Muscle layer of colon (tissue), 2 donors: ENCODE results near the gene FAM20B.
"Not testable (repeated sequence)": the region's sequence is repeated elsewhere in the genome, so short reads cannot be mapped to it uniquely, and the experiment has no call there.

ENCODE experiments used
- H3K27ac ChIP-seq: one replicate; pipeline ENCODE4 v1.7.0; 2013; ENCODE audit warnings: low read depth, mild to moderate bottlenecking, low read length, moderate library complexity
- H3K27me3 ChIP-seq, 2 donors: one replicate each; pipeline ENCODE4 v1.7.0; 2013; ENCODE audit warnings: low read length in 2 of 2, mild to moderate bottlenecking in 2 of 2; ENCODE audit not compliant: insufficient read depth in 2 of 2, control insufficient read depth in 1 of 2
- H3K36me3 ChIP-seq: one replicate; pipeline ENCODE4 v1.7.0; 2013; ENCODE audit warnings: mild to moderate bottlenecking, low read length; ENCODE audit not compliant: insufficient read depth
- H3K4me1 ChIP-seq: one replicate; pipeline ENCODE4 v1.7.0; 2013; ENCODE audit warnings: mild to moderate bottlenecking, low read length; ENCODE audit not compliant: insufficient read depth
- H3K4me3 ChIP-seq, 2 donors: one replicate each; pipeline ENCODE4 v1.7.0; 2013; ENCODE audit warnings: low read length in 2 of 2, low read depth in 1 of 2, mild to moderate bottlenecking in 1 of 2, moderate library complexity in 1 of 2
- H3K9ac ChIP-seq: one replicate; pipeline ENCODE4 v1.7.0; 2013; ENCODE audit warnings: low read length
- H3K9me3 ChIP-seq: one replicate; pipeline ENCODE4 v1.7.0; 2013; ENCODE audit warnings: mild to moderate bottlenecking, low read length
- donor health status: abdominal sarcoma.
- donor health status: Adenocarcinoma of cecum.

Gene FAM20B

GRCh38 chr1:179039502-179040174, 13.9 kb downstream of the FAM20B start:
- not testable (repeated sequence) for H3K27me3 ChIP-seq, H3K27ac ChIP-seq, H3K36me3 ChIP-seq, H3K9ac ChIP-seq, H3K9me3 ChIP-seq, H3K4me3 ChIP-seq
- peaks cover 29% of the 10 kb centered on the region for H3K4me1 ChIP-seq

GRCh38 chr1:179040175-179040551, 14.5 kb downstream of the FAM20B start:
- not testable (repeated sequence) for H3K4me3 ChIP-seq, H3K27ac ChIP-seq, H3K9me3 ChIP-seq, H3K27me3 ChIP-seq, H3K9ac ChIP-seq, H3K36me3 ChIP-seq
- H3K4me1 ChIP-seq: peaks cover 24% of the 10 kb centered on the region

GRCh38 chr1:179042087-179042486, 16.4 kb downstream of the FAM20B start:
- Histone ChIP-seq H3K27me3 (no peaks in the 10 kb centered on the region), H3K9me3 (no peaks in the 10 kb centered on the region), H3K9ac (no peak overlapping the region), H3K36me3 (peaks cover 5% of the 10 kb centered on the region), H3K4me3 (no peak overlapping the region), H3K27ac (no peak overlapping the region), H3K4me1 (peaks cover 10% of the 10 kb centered on the region)

- H3K9ac ChIP-seq: no peak overlapping the region
- no peaks in the 10 kb centered on the region for H3K27me3 ChIP-seq
- H3K9me3 ChIP-seq: no peaks in the 10 kb centered on the region
- H3K27ac ChIP-seq: no peak overlapping the region
- H3K36me3 ChIP-seq: peaks cover 5% of the 10 kb centered on the region
- H3K4me1 ChIP-seq: peaks cover 15% of the 10 kb centered on the region
- H3K4me3 ChIP-seq: no peak overlapping the region
Measured at GRCh38 chr1:179042700-179043099, 17.0 kb downstream of the FAM20B start.

- Histone ChIP-seq H3K9ac (no peak overlapping the region), H3K4me3 (no peak overlapping the region), H3K36me3 (peaks cover 5% of the 10 kb centered on the region), H3K27me3 (no peaks in the 10 kb centered on the region), H3K27ac (no peak overlapping the region), H3K4me1 (peaks cover 19% of the 10 kb centered on the region), H3K9me3 (no peaks in the 10 kb centered on the region)
Measured at GRCh38 chr1:179043266-179043665, 17.6 kb downstream of the FAM20B start.

GRCh38 chr1:179043907-179044306, 18.2 kb downstream of the FAM20B start:
- peaks cover 5% of the 10 kb centered on the region for H3K36me3 ChIP-seq
- H3K4me1 ChIP-seq: peaks cover 16% of the 10 kb centered on the region
- no peak overlapping the region for H3K4me3 ChIP-seq
- H3K9me3 ChIP-seq: no peaks in the 10 kb centered on the region
- H3K9ac ChIP-seq: no peak overlapping the region
- no peak overlapping the region for H3K27ac ChIP-seq
- no peaks in the 10 kb centered on the region for H3K27me3 ChIP-seq

GRCh38 chr1:179046808-179047635, 21.3 kb downstream of the FAM20B start:
- H3K4me3 ChIP-seq: no peak overlapping the region
- no peak overlapping the region for H3K9ac ChIP-seq
- peaks cover 5% of the 10 kb centered on the region for H3K36me3 ChIP-seq
- H3K4me1 ChIP-seq: peaks cover 13% of the 10 kb centered on the region
- H3K9me3 ChIP-seq: no peaks in the 10 kb centered on the region
- no peaks in the 10 kb centered on the region for H3K27me3 ChIP-seq
- no peak overlapping the region for H3K27ac ChIP-seq

GRCh38 chr1:179047636-179047997, 21.9 kb downstream of the FAM20B start:
- Histone ChIP-seq H3K27ac (no peak overlapping the region), H3K4me3 (no peak overlapping the region), H3K36me3 (peaks cover 5% of the 10 kb centered on the region), H3K9me3 (no peaks in the 10 kb centered on the region), H3K27me3 (no peaks in the 10 kb centered on the region), H3K9ac (no peak overlapping the region), H3K4me1 (peaks cover 13% of the 10 kb centered on the region)

GRCh38 chr1:179048339-179049124, 22.8 kb downstream of the FAM20B start:
- peaks cover 5% of the 10 kb centered on the region for H3K36me3 ChIP-seq
- peaks cover 13% of the 10 kb centered on the region for H3K4me1 ChIP-seq
- H3K4me3 ChIP-seq: no peak overlapping the region
- no peaks in the 10 kb centered on the region for H3K27me3 ChIP-seq
- H3K27ac ChIP-seq: no peak overlapping the region
- no peaks in the 10 kb centered on the region for H3K9me3 ChIP-seq
- no peak overlapping the region for H3K9ac ChIP-seq

GRCh38 chr1:179052776-179053175, 27.1 kb downstream of the FAM20B start:
- Histone ChIP-seq H3K4me3 (no peak overlapping the region), H3K4me1 (peaks cover 6% of the 10 kb centered on the region), H3K27me3 (no peaks in the 10 kb centered on the region), H3K9me3 (no peaks in the 10 kb centered on the region), H3K27ac (no peak overlapping the region), H3K9ac (no peak overlapping the region), H3K36me3 (peaks cover 15% of the 10 kb centered on the region)

- Histone ChIP-seq H3K36me3 (peaks cover 15% of the 10 kb centered on the region), H3K4me3 (no peak overlapping the region)
Measured at GRCh38 chr1:179053486-179053885, 27.8 kb downstream of the FAM20B start.

More at GRCh38 chr1:179053486-179053885, 27.8 kb downstream of the FAM20B start:
- no peak overlapping the region for H3K27ac ChIP-seq
- no peaks in the 10 kb centered on the region for H3K9me3 ChIP-seq
- no peaks in the 10 kb centered on the region for H3K27me3 ChIP-seq
- peaks cover 2% of the 10 kb centered on the region for H3K4me1 ChIP-seq
- H3K9ac ChIP-seq: no peak overlapping the region
